ENCODE measurements around the gene FAM78A. TPM values are rescaled to one million over a fixed set of nuclear protein-coding genes. Genes with fewer than 3 reads are reported as not detected.

The FAM78A gene
- total and polyA plus RNA-seq, 7 donors, result 0.60 to 11.9 (median 2.0) TPM

DNA sequence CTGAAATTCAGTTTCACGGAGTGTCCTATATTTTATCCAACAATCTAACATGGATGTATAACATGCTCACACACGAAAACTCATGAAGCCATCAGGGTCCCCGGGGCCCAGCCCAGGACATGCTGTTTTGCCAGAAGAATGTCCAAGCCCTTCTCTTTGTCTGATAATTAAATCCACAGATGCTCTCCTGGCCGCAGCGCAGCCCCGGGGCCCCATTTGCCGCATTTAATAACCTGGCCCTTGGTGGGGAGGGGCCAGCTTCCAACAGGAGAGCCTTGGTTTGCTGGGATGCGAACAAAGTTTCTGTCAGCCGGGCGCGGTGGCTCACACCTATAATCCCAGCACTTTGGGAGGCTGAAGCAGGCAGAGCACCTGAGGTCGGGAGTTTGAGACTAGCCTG lies 43.2 kb upstream of the FAM78A start:
- Histone ChIP-seq H3K36me3 (no peaks in the 10 kb centered on the region), H3K4me1 (no peaks in the 10 kb centered on the region), H3K4me3 (no peak overlapping the region), H3K27ac (no peak overlapping the region), H3K27me3 (no peaks in the 10 kb centered on the region), H3K9me3 (no peaks in the 10 kb centered on the region)
- WGBS, 2 donors, result 79 to 93% methylated on average over 12 of the region's 12 CpGs
- intact Hi-C loops (cut with DNase I), result no loop called here
- peak; percentile 59 for DNase-seq
- TF ChIP-seq POLR2AphosphoS5 (IDR thresholded peaks at IDR 0.05) (no peak), EP300 (IDR thresholded peaks at IDR 0.05) (no peak), CTCF (IDR thresholded peaks at IDR 0.05) (no peak), POLR2A (IDR thresholded peaks at IDR 0.05) (no peak)

- H3K27ac ChIP-seq, result no peak overlapping the region
- no peaks in the 10 kb centered on the region for H3K9me3 ChIP-seq
- no peaks in the 10 kb centered on the region for H3K36me3 ChIP-seq
- no peaks in the 10 kb centered on the region for H3K27me3 ChIP-seq
- H3K4me1 ChIP-seq, result no peaks in the 10 kb centered on the region
- WGBS, 2 donors, result 84% methylated on average over 23 of the region's 23 CpGs
- DNase-seq, result peak; percentile 13
- no peak overlapping the region for H3K4me3 ChIP-seq
- no peak for TF ChIP-seq POLR2A (IDR thresholded peaks at IDR 0.05)
- no peak for TF ChIP-seq CTCF (IDR thresholded peaks at IDR 0.05)
- TF ChIP-seq EP300 (IDR thresholded peaks at IDR 0.05), result no peak
- TF ChIP-seq POLR2AphosphoS5 (IDR thresholded peaks at IDR 0.05), result no peak
- intact Hi-C loops (cut with DNase I), result no loop called here
Measured at GRCh38 chr9:131318231-131319085, 42.1 kb upstream of the FAM78A start.

GRCh38 chr9:131312822-131313770 lies 36.8 kb upstream of the FAM78A start:
- intact Hi-C loops (cut with DNase I), result no loop called here
- no peak for DNase-seq

GRCh38 chr9:131312246-131312645 lies 35.9 kb upstream of the FAM78A start:
- Histone ChIP-seq H3K9me3 (no peaks in the 10 kb centered on the region), H3K4me3 (no peak overlapping the region), H3K27me3 (no peaks in the 10 kb centered on the region), H3K27ac (no peak overlapping the region), H3K4me1 (no peaks in the 10 kb centered on the region), H3K36me3 (no peaks in the 10 kb centered on the region)
- intact Hi-C loops (cut with DNase I), result no loop called here
- no peak for DNase-seq
- WGBS, 2 donors, result 74 to 92% methylated on average over 9 of the region's 9 CpGs
- TF ChIP-seq CTCF (IDR thresholded peaks at IDR 0.05) (no peak), POLR2A (IDR thresholded peaks at IDR 0.05) (no peak), POLR2AphosphoS5 (IDR thresholded peaks at IDR 0.05) (no peak), EP300 (IDR thresholded peaks at IDR 0.05) (no peak)

More at GRCh38 chr9:131312822-131313770, 36.8 kb upstream of the FAM78A start:
- WGBS, 2 donors, result 53 to 85% methylated on average over 28 of the region's 28 CpGs
- no peaks in the 10 kb centered on the region for H3K4me1 ChIP-seq
- no peaks in the 10 kb centered on the region for H3K36me3 ChIP-seq
- H3K4me3 ChIP-seq, result no peak overlapping the region
- H3K27ac ChIP-seq, result no peak overlapping the region
- no peaks in the 10 kb centered on the region for H3K9me3 ChIP-seq
- no peaks in the 10 kb centered on the region for H3K27me3 ChIP-seq
- TF ChIP-seq POLR2AphosphoS5 (IDR thresholded peaks at IDR 0.05), result no peak
- TF ChIP-seq EP300 (IDR thresholded peaks at IDR 0.05), result no peak
- TF ChIP-seq POLR2A (IDR thresholded peaks at IDR 0.05), result no peak
- no peak for TF ChIP-seq CTCF (IDR thresholded peaks at IDR 0.05)

Measured in sigmoid colon (tissue), 7 donors.